SK-N-MC (cell line): ENCODE results near the gene C4orf50.

Source experiments
- EZH2 ChIP-seq: fragments of 200-600 bp; sonication (generic); IDR thresholded peaks from one replicate; pipeline ENCODE4 v1.6.1; 2017; ENCODE audit warnings: antibody characterized with exemption
- POLR2AphosphoS5 ChIP-seq: IDR thresholded peaks from 2 replicates; pipeline ENCODE4 v1.6.1; 2012; ENCODE audit warnings: mild to moderate bottlenecking, low read depth, low read length, borderline replicate concordance

DNA sequence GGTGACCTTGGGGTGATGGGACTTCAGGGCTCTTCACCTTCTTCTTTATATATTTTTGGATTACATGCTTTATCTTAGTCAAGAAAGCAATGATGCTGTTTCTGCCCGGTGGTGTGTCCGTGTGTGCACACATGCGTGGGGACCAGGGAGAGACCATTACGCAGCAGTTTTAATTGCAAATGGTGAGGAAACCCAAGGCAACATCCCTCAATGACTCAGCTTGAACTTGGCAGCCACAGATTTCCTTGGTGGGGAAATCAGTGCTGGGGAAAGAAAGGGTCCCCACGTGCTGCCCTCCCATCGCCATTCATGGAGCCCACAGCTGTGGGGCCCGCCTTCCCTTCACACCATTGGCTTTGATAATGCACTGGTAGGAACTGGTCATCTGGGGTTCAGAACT, 46.2 kb upstream of the C4orf50 start:
- TF ChIP-seq POLR2AphosphoS5 = no peak
- no peak for TF ChIP-seq EZH2
